GM21367 (cell line): ENCODE data around the gene HRH4.

Source experiments
- ATAC-seq: cut with Tn5 transposase; IDR thresholded peaks from one replicate; pipeline ENCODE4 v1.9.1; 2021; ENCODE audit not compliant: unreplicated experiment

The HRH4 gene

GRCh38 chr18:24460388-24460787, at the start of gene HRH4:
Gene HRH4, plus strand, starts transcription at chr18:24460637. Its CDS starts 92 bp downstream, at chr18:24460729.
- no peak for ATAC-seq

- ATAC-seq: no peak
Observed at GRCh38 chr18:24413148-24413547, 47.3 kb upstream of the HRH4 start.

- no peak for ATAC-seq
Observed at GRCh38 chr18:24414349-24415003, 46.0 kb upstream of the HRH4 start.

GRCh38 chr18:24417480-24417879, 43.0 kb upstream of the HRH4 start:
- ATAC-seq: no peak

- ATAC-seq: no peak
Observed at GRCh38 chr18:24420551-24420950, 39.9 kb upstream of the HRH4 start.

GRCh38 chr18:24421831-24422230, 38.6 kb upstream of the HRH4 start:
- no peak for ATAC-seq

- ATAC-seq: no peak
Observed at GRCh38 chr18:24426073-24426397, 34.4 kb upstream of the HRH4 start.

GRCh38 chr18:24426398-24427294, 33.8 kb upstream of the HRH4 start, which contains the start of gene IMPACT:
Gene IMPACT, plus strand, starts transcription at chr18:24426670. Its CDS starts 87 bp downstream, at chr18:24426757.
- ATAC-seq: peak; percentile 85

GRCh38 chr18:24427484-24427883, 33.0 kb upstream of the HRH4 start:
- ATAC-seq: no peak

GRCh38 chr18:24428709-24429108, 31.7 kb upstream of the HRH4 start:
- ATAC-seq: no peak

GRCh38 chr18:24429188-24429587, 31.2 kb upstream of the HRH4 start:
- ATAC-seq: no peak

GRCh38 chr18:24432618-24433017, 27.8 kb upstream of the HRH4 start:
- no peak for ATAC-seq

- no peak for ATAC-seq
Observed at GRCh38 chr18:24436939-24437338, 23.5 kb upstream of the HRH4 start.

- ATAC-seq: peak; percentile 72
Observed at GRCh38 chr18:24443870-24444269, 16.6 kb upstream of the HRH4 start.

GRCh38 chr18:24446453-24446852, 14.0 kb upstream of the HRH4 start:
- ATAC-seq: no peak

- ATAC-seq: no peak
Observed at GRCh38 chr18:24446953-24447538, 13.4 kb upstream of the HRH4 start.

- ATAC-seq: no peak
Observed at GRCh38 chr18:24447961-24448360, 12.5 kb upstream of the HRH4 start.

GRCh38 chr18:24456549-24456948, 3.9 kb upstream of the HRH4 start:
- ATAC-seq: no peak

- ATAC-seq: no peak
Observed at GRCh38 chr18:24459772-24460171, 665 bp upstream of the HRH4 start.

GRCh38 chr18:24461996-24462395, 1.6 kb downstream of the HRH4 start:
- ATAC-seq: no peak

GRCh38 chr18:24462838-24463775, 2.7 kb downstream of the HRH4 start:
- no peak for ATAC-seq
